Right lobe of liver (tissue), 4 donors: Measurements from ENCODE around the gene GALNT12.

Experiments used
- CTCF ChIP-seq, 4 donors: fragments of 200-600 bp in 3 of 4; fragments of 450-650 bp in 1 of 4; IDR thresholded peaks; one replicate each; pipeline versions ENCODE4 v1.5.1 to v1.8.0; 2016 to 2022; ENCODE audit warnings: antibody characterized with exemption in 4 of 4, mild to moderate bottlenecking in 2 of 4
- POLR2A ChIP-seq: fragments of 450-650 bp; IDR thresholded peaks from one replicate; pipeline ENCODE4 v1.6.1; 2017; ENCODE audit warnings: antibody characterized with exemption, mild to moderate bottlenecking
- donor health status: DM: no; HTN: no; CAD: no.
- donor health status: DM: no; HTN: no; CAD: no.
- donor health status: DM: no; HTN: yes; CAD: no.

- TF ChIP-seq CTCF (IDR thresholded peaks at IDR 0.05) (peak in 3 of 4 donors; percentile 7 to 34 (median 25)), POLR2A (no peak)
Measured at GRCh38 chr9:98860871-98861293, 53.4 kb downstream of the GALNT12 start.
